GM12891 (cell line): ENCODE data around the gene TMEM52.

ENCODE experiments used
- PAX5 ChIP-seq: IDR thresholded peaks from 2 replicates; pipeline ENCODE4 v1.6.1; 2011; ENCODE audit warnings: low read length, moderate library complexity, mild to moderate bottlenecking; ENCODE audit not compliant: insufficient read depth, severe bottlenecking
- POLR2A ChIP-seq: IDR thresholded peaks from 2 replicates; pipeline ENCODE4 v1.6.1; 2011; ENCODE audit warnings: low read depth, low read length, control low read depth
- POLR2AphosphoS5 ChIP-seq: IDR thresholded peaks from 2 replicates; pipeline ENCODE4 v1.6.1; 2011; ENCODE audit warnings: low read depth, low read length, control low read depth
- POU2F2 ChIP-seq: IDR thresholded peaks from 2 replicates; pipeline ENCODE4 v1.6.1; 2011; ENCODE audit warnings: low read depth, mild to moderate bottlenecking, control low read depth, low read length, moderate library complexity
- SPI1 ChIP-seq: IDR thresholded peaks from 2 replicates; pipeline ENCODE4 v1.6.1; 2011; ENCODE audit warnings: low read depth, low read length, control low read depth
- TAF1 ChIP-seq: IDR thresholded peaks from 2 replicates; pipeline ENCODE4 v1.6.1; 2011; ENCODE audit warnings: low read depth, low read length, control low read depth

- no peak for TF ChIP-seq POLR2A
- TF ChIP-seq SPI1 = no peak
- TF ChIP-seq POLR2AphosphoS5 = no peak
- TF ChIP-seq TAF1 = no peak
- no peak for TF ChIP-seq PAX5
- no peak for TF ChIP-seq POU2F2
Measured at GRCh38 chr1:1914971-1915692, 3.9 kb downstream of the TMEM52 start, which contains the start of gene CALML6.
